D721Med (cell line): ENCODE measurements around the gene NRP2.

ENCODE experiments used
- DNase-seq: peaks from one replicate; pipeline ENCODE4 v3.0.0; 2011; ENCODE audit warnings: low spot score; ENCODE audit not compliant: insufficient read length
- FAIRE-seq: peaks from 2 replicates; lab custom pipeline; 2011; peaks lifted over from hg19 to GRCh38; lab: Jason Lieb, UNC
- TF ChIP-seq, protein P1 (sequence below): IDR thresholded peaks from 2 replicates; pipeline ENCODE4 v1.5.1; 2012; ENCODE audit warnings: mild to moderate bottlenecking, control low read depth; ENCODE audit not compliant: insufficient read depth; ENCODE audit errors: missing control alignments

NRP2 gene

DNA sequence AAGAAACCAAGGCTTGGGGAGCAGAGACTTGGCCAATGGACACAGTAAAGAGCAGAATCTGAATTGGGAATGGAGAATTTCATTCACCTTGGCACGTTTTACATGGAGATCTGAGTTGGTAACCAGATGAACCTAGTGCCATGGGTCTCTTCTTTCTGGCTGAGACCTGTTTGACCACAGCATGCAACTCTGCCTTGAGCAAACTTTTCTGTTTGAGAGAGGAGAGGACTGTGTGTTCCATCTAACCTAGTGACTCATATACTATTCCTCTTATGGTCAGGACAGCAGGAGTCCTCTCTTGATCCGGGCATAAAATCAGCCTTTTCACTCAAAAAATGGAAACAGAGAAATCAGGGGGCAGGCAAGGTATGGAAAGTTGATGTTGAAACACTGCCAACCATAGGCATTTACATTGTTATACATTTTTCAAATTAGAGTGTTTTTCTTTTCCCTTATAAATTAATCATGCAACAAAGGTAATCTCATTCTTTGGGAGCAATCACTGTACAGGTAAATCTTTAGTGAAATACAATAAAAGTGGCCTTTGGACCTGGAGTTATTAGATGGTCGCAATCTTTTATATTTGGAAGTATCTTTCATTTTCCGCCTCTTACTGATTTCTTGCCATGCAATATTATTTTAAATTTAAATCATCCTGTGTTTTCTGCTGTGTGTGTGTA lies 86.7 kb downstream of the NRP2 start:
- DNase-seq (no peak), FAIRE-seq (no peak)
- TF ChIP-seq, protein P1, sequence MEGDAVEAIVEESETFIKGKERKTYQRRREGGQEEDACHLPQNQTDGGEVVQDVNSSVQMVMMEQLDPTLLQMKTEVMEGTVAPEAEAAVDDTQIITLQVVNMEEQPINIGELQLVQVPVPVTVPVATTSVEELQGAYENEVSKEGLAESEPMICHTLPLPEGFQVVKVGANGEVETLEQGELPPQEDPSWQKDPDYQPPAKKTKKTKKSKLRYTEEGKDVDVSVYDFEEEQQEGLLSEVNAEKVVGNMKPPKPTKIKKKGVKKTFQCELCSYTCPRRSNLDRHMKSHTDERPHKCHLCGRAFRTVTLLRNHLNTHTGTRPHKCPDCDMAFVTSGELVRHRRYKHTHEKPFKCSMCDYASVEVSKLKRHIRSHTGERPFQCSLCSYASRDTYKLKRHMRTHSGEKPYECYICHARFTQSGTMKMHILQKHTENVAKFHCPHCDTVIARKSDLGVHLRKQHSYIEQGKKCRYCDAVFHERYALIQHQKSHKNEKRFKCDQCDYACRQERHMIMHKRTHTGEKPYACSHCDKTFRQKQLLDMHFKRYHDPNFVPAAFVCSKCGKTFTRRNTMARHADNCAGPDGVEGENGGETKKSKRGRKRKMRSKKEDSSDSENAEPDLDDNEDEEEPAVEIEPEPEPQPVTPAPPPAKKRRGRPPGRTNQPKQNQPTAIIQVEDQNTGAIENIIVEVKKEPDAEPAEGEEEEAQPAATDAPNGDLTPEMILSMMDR, result no peak

DNA sequence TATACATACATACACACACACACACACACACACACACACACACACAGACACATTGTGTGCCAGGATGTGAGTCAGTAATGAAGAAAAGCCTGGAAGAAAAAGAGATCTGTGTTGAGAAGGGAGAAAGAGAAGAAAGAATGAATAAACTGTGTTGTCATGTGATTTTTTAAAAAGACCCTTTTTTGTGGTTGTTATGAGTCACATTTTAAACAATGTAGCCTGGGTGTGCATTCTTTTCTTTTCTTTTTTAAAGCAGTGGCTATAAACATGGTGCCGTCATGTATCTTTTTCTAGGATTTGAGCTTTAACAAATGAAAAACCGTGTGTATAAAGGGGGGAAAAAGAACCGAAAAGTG lies 87.2 kb downstream of the NRP2 start:
- FAIRE-seq (no peak), DNase-seq (no peak)
- TF ChIP-seq, protein P1, result no peak

DNA sequence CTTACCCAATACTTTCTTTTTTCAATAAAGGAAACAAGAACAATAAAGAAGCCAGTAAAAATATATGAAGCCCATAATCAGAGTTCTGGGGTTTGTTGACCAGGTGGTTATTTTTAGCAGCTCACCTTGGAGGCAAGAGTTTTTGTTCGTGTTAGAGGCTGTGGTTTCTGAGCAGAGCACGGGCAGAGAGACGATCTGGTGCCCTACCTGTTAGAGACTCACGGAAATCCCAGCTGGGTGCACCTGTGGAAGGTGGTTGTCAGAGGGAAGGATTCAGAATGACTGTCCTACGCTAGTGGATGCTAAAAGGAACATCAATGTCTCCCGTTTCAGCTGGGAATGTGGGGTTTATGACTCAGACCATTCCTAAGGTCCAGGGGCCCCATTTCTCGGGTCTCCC lies 87.6 kb downstream of the NRP2 start:
- no peak for FAIRE-seq
- TF ChIP-seq, protein P1, result no peak
- DNase-seq, result no peak

DNA sequence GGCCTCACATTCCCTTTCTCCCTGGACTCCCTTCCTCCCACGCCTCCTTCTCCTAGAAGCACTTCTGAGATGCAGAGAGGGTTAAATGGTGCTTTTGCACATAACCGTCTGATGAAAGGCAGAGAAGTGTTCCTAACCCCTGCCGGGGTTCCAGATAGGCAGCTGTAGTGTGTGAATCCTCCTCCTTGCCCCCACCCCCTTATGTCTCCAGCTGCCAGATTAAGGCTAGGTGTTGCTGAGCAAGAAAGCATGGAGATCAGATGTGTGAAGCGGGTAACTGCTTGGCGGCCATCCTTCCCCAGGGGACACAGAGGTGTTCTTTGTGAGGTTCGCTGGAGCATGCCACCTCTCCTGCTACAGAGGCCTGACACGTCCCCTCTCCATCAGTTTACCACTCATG lies 88.3 kb downstream of the NRP2 start:
- TF ChIP-seq, protein P1, result no peak
- FAIRE-seq, result no peak
- no peak for DNase-seq

DNA sequence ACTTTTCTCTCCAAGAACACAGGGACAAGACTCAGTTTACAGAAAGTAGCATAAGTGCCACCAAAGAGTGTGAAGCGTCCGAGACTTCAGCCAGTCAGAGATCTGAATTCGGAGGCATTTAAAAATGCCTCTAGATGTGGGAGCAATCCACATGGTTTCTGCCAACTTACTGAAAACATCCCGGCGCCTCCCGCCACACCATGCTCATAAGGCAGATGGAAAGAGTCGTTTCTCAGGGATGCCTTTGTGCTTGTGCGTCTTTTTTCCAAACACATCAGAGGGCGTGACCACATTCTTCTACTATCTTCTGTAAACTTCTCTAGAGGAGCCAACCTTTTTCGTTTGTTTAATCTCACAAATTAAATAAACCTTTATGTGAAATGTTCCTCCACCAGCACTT lies 88.7 kb downstream of the NRP2 start:
- no peak for FAIRE-seq
- TF ChIP-seq, protein P1, result no peak
- no peak for DNase-seq

DNA sequence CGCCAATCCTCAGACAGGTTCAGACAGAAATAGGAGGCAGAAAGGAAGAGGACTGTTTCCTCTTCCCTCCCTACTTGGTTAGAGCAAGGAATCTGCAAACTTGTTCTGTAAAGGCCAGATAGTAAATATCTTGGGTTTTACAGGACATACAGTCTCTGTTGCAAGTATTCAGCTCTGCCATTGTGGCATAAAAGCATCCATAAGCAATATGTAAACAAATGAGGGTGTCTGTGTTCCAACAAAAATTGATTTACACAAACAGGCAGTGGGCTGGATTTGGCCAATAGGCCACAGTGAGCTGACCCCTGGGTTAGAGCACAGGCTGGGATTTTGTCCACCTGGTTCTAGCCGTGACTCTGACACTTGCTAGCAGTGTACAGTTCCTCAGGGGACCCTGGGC lies 89.4 kb downstream of the NRP2 start:
- FAIRE-seq (no peak), DNase-seq (no peak)
- TF ChIP-seq, protein P1, result no peak

DNA sequence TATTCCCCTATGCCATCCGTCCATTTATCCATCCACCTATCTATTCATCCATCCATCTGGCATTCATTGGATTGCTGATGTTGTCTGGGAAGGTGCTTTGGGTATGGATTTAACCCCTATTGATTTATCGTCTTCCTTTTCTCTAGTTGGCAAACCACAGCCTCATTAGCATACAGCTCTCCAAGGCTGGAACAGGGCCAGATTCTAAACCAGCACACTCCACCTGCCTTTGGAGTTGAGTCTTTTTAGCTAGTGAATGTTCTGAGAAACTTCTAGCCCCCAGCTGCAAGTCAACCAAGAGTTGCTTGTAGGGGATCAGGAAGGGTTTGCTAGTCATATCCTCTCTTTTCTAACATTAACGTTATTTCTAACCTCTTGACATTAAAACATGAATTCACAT lies 90.7 kb downstream of the NRP2 start:
- TF ChIP-seq, protein P1, result no peak
- DNase-seq, result no peak
- FAIRE-seq, result no peak
